ENCODE data around the gene KREMEN1.

KREMEN1 gene

DNA sequence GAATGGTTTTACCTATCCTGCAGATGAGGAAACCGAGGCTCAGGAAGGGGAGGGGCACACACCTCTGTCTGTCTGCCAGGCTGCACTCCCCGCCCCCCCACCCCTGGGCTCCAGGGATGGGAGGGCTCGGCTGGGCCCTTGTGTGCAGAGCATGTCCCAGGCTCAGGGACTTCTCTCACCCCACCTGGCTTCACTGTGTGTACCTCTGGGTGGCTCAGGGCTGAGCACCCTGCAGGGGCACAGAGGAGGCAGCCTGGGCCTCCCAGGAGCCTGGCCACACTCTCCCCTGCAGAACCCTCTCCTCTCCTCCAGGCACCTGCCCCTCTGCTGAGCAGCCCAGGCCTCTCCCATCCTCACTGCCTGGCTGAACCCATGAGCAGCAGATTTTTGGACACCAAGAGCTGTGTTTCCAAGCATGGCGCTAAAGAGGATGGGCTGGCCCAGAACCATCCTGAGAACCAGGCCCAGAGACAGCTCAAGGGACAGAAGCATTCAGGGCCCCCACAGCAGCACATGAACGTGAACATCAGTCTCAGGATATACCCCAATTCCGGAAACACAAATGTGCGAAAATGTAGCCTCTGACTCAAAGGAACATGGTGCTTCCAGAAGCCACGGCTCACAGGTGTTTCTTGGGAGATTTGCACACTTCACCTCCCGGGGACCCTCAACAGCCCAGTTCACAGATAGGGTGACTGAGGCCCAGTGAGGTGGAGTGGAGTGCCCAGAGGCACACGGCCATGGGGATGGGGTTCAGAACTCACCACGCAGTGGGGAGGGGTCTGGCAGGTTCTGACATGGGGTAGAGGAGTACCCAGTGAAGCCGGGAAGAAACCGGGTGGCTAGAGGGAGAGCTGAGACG lies 143.4 kb downstream of the KREMEN1 start:
- H3K4me3 ChIP-seq (ENCODE audit: low read depth, low read length): no peak overlapping the region
- DNase-seq (ENCODE audit: low read depth): no peak
- TF ChIP-seq, protein P1, sequence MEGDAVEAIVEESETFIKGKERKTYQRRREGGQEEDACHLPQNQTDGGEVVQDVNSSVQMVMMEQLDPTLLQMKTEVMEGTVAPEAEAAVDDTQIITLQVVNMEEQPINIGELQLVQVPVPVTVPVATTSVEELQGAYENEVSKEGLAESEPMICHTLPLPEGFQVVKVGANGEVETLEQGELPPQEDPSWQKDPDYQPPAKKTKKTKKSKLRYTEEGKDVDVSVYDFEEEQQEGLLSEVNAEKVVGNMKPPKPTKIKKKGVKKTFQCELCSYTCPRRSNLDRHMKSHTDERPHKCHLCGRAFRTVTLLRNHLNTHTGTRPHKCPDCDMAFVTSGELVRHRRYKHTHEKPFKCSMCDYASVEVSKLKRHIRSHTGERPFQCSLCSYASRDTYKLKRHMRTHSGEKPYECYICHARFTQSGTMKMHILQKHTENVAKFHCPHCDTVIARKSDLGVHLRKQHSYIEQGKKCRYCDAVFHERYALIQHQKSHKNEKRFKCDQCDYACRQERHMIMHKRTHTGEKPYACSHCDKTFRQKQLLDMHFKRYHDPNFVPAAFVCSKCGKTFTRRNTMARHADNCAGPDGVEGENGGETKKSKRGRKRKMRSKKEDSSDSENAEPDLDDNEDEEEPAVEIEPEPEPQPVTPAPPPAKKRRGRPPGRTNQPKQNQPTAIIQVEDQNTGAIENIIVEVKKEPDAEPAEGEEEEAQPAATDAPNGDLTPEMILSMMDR (IDR thresholded peaks at IDR 0.05; ENCODE audit: insufficient read depth, low read depth, low read length, missing control alignments): no peak

DNA sequence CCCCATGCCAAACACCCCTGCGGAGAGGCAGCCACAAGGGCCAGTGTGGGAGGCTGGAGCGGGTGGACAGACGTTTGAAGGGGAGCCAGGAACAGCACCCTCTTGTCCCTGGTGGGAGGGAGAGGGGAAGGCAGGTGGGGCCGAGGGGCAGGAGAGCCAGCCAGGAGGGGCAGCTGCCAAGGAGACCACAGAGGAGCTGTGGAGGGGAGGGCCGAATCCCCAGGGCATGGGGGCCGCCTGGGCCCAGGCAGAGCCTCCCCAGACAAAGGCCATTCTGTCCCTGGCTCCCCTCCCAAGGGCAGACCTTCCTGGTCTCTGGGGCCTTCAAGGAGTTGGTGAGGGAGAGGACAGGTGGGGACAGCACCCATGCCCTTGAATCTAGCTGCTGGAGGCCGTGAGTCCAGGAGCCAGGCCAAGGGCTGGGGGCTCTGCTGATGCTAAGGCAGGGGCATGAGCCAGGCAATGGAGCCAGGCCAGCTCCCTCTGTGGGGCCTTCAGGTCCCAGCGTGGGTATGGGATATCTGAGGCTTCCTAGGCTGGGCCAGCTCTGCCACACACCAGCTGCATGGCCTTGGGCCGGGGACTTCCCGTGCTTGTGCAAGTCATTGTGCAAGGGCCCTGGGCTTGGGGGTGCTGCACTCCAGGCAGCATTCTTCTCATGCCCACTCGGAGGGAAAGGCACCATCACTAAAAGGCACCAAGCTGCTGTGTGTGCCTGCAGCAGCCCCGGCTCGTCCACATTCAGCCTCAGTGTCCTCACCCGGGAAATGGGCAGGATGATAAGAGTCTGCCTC lies 144.2 kb downstream of the KREMEN1 start:
- DNase-seq (ENCODE audit: low read depth): peak; percentile 49
- H3K4me3 ChIP-seq (ENCODE audit: low read depth, low read length): no peak overlapping the region
- TF ChIP-seq, protein P1 (IDR thresholded peaks at IDR 0.05; ENCODE audit: insufficient read depth, low read depth, low read length, missing control alignments): no peak
